Pancreas (tissue), 10 donors: Measurements from ENCODE around the gene SLC29A1. TPM values are rescaled to one million over a fixed set of nuclear protein-coding genes. Genes with fewer than 3 reads are reported as not detected.

Source experiments
- ATAC-seq, 4 donors: fragments of 200-7000 bp; cut with Tn5 transposase; one replicate each; pipeline versions ENCODE4 v1.8.0 to v1.9.1; 2020; ENCODE audit warnings: mild to moderate bottlenecking in 4 of 4, moderate library complexity in 4 of 4
- DNase-seq, 6 donors: peaks; one replicate each; pipeline ENCODE4 v3.0.0-alpha.2; 2020
- FAIRE-seq: peaks from 2 replicates; lab custom pipeline; 2012; peaks lifted over from hg19 to GRCh38; lab: Jason Lieb, UNC
- H3K27ac ChIP-seq, 4 donors: fragments of 200-600 bp; sonication (generic); 1 replicate in 3 of 4; 2 replicates in 1 of 4; pipeline versions ENCODE4 v1.5.0 to v1.8.0; 2020
- H3K27me3 ChIP-seq, 4 donors: fragments of 200-600 bp; one replicate each; pipeline ENCODE4 v1.8.0; 2021
- H3K36me3 ChIP-seq, 3 donors: fragments of 200-600 bp; sonication (generic) in 1 of 3; one replicate each; pipeline versions ENCODE4 v1.5.0 to v1.8.0; 2020 to 2021
- H3K4me1 ChIP-seq, 3 donors: fragments of 200-600 bp; one replicate each; pipeline ENCODE4 v1.8.0; 2021
- H3K4me3 ChIP-seq, 4 donors: fragments of 200-600 bp; sonication (generic) in 2 of 4; one replicate each; pipeline versions ENCODE4 v1.5.0 to v1.8.0; 2020 to 2021
- H3K9me3 ChIP-seq, 4 donors: fragments of 200-600 bp; one replicate each; pipeline ENCODE4 v1.8.0; 2021
- CTCF ChIP-seq, 4 donors: fragments of 200-600 bp; sonication (generic) in 3 of 4; IDR thresholded peaks; one replicate each; pipeline versions ENCODE4 v1.5.0 to v1.8.0; 2021; ENCODE audit warnings: antibody characterized with exemption in 4 of 4
- WGBS, 2 donors: extraction: QIAGEN DNeasy Blood & Tissue Kit; methylation state at CpG; one replicate each; pipeline ENCODE4 v1.1.7; 2013; 5-methylcytosine and 5-hydroxymethylcytosine counted together
- intact Hi-C, 3 donors: fragments of 100-400 bp; cut with DNase I; formaldehyde crosslinking; loops; one replicate each; pipeline versions ENCODE4 v1.11.1 to v1.14.2; 2022
- polyA plus RNA-seq, 2 donors: library from polyadenylated mRNA; stranded (reverse); fragments of 200-250 nt; gene quantifications; one replicate each; pipeline ENCODE4 v1.2.3, GENCODE V29; 2013
- total RNA-seq, 6 donors: library from RNA; stranded (reverse); fragmentation: NEBNext Ultra II Directional in 4 of 6; extraction: Animal tissue kit (Norgen Biotek cat#: 25700) in 4 of 6; gene quantifications; one replicate each; pipeline versions ENCODE4 v1.2.1 to v1.2.4, GENCODE V29; 2021 to 2023
- donor health status: healthy with polysubstance abuse.
- donor health status: DM: no; HTN: no; CAD: no; lungs with moderate emphysema.
- donor health status: DM: no; HTN: no; CAD: no.
- donor health status: control.
- donor health status: control.
- donor health status: Bipolar disorder and iron deficiency.
- donor health status: DM: yes; HTN: yes; CAD: no.
- donor health status: DM: no; HTN: no; CAD: no.
- donor health status: DM: no; HTN: no; CAD: no.
- donor health status: DM: yes; HTN: yes; CAD: no.

SLC29A1 gene
- total and polyA plus RNA-seq, 8 donors: 24.8 to 89.8 (median 44.4) TPM

GRCh38 chr6:44217332-44218143 is 5.9 kb upstream of the SLC29A1 start:
- ATAC-seq (peak; percentile 25 to 50 (median 36)), DNase-seq (peak; percentile 72 to 90 (median 82)), FAIRE-seq (no peak)
- Histone ChIP-seq H3K27me3 (no peaks in the 10 kb centered on the region), H3K9me3 (no peaks in the 10 kb centered on the region), H3K36me3 (no peaks in the 10 kb centered on the region), H3K4me1 (peaks cover 0 to 41% (median 23%) of the 10 kb centered on the region in 3 donors), H3K27ac (peak overlapping the region; percentile 75 to 94 (median 90)), H3K4me3 (peak overlapping the region in 1 of 4 donors; percentile 22)
- WGBS, 2 donors: 27 to 37% methylated on average over 16 of the region's 16 CpGs
- intact Hi-C loops: no loop called here
- TF ChIP-seq CTCF (IDR thresholded peaks at IDR 0.05): no peak

DNA sequence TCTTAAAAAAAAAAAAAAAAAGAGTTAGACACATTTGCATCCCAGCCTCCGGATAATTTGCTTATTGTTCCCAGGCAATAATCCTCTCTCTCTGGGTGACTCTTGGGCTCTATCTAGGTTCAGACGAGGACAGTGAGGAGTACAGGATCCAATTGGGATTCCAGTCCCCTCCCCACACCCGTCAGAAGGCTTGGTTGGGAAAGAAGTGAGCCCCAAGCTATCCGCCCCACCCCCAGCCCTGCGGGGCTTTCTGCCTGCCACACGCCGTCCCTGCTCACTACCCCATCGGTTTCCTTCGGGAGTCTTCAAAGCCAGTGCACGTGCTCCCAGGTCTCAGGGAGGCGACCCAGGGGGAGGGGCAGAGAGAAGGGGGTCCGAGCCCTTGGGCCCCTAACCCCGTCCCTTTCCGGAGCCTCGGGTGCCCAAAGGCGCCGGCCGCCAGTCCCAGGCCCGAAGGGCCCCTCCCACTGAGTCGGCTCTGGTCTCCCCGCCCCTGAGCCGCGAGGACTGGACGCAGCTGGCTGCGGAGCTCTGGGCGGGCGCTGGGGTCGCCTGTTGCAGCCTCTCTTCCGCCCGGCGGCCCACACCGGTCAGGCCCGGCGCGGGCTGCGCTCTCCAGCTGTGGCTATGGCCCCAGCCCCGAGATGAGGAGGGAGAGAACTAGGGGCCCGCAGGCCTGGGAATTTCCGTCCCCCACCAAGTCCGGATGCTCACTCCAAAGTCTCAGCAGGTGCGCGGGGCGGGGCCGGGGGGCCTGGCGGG is 4.2 kb upstream of the SLC29A1 start:
- DNase-seq (peak; percentile 78 to 93 (median 88)), FAIRE-seq (no peak), ATAC-seq (peak; percentile 53 to 72 (median 64))
- Histone ChIP-seq H3K4me3 (peak overlapping the region; percentile 30 to 60 (median 46)), H3K27me3 (no peaks in the 10 kb centered on the region), H3K36me3 (no peaks in the 10 kb centered on the region), H3K9me3 (no peaks in the 10 kb centered on the region), H3K4me1 (peaks cover 5 to 50% (median 27%) of the 10 kb centered on the region in 3 donors), H3K27ac (peak overlapping the region; percentile 89 to 94 (median 90))
- intact Hi-C loops: no loop called here
- 0 to 1% methylated on average over 44 to 45 of the region's 45 CpGs for WGBS, 2 donors
- TF ChIP-seq CTCF (IDR thresholded peaks at IDR 0.05): no peak

DNA sequence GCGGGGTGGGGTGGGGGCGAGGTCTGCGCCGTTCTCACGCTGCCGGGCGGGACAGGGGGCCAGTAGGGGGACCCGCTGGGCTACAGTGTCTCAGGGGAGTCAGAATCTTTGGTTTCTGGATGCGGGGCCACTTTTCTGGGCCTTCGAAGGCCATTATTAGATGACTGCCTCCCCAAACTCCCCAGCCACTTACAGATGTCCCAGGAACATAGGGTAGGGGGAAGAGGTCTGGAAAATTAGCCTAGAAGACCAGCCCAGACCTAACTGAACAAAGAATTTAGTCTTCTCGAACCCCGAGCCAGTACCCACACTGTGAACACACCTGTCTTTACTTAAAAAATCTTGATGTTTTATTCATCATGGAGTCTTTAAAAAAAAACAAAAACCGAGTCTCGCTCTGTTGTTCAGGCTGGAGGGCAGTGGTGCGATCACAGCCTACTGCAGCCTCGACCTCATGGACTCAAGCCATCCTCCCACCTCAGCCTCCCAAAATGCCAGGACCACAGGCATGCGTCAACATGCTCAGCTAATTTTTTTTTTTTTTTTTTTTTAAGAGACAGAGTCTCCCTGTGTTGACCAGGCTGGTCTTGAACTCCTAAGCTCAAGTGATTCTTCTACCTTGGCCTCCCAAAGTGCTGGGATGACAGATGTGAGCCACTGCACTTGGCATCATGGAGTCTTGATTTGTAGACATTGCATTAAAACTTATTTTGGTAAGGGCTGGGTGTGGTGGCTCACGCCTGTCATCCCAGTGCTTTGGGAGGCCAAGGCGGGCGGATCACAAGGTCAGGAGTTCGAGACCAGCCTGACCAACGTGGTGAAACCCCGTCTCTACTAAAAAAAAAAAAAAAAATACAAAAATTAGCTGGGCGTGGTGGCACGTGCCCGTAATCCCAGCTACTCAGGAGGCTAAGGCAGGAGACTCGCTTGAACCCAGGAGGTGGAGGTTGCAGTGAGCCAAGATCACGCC is 3.3 kb upstream of the SLC29A1 start:
- peaks cover 13 to 54% (median 31%) of the 10 kb centered on the region in 3 donors for H3K4me1 ChIP-seq
- H3K4me3 ChIP-seq: peak overlapping the region; percentile 30 to 60 (median 46)
- DNase-seq: no peak
- peak overlapping the region; percentile 89 to 94 (median 90) for H3K27ac ChIP-seq
- H3K36me3 ChIP-seq: no peaks in the 10 kb centered on the region
- 39 to 45% methylated on average over 27 to 28 of the region's 28 CpGs for WGBS, 2 donors
- ATAC-seq: no peak
- intact Hi-C loops: no loop called here
- no peak for FAIRE-seq
- no peak for TF ChIP-seq CTCF (IDR thresholded peaks at IDR 0.05)
- H3K9me3 ChIP-seq: no peaks in the 10 kb centered on the region
- H3K27me3 ChIP-seq: no peaks in the 10 kb centered on the region

DNA sequence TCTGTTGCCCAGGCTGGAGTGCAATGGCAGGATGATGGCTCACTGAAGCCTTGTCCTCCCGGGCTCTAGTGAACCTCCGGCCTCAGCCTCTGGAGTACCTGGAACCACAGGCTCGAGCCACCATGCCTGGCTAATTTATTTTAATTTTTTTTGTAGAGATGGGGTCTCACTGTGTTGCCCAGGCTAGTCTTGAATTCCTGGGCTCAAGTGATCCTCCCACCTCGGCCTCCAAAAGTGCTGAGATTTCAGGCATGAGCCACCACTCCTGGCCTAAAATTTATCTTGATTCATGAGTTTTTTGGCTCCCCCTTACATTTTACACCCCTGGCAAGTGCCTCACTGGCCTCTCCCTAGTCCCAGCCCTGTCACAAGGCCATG is 2.5 kb upstream of the SLC29A1 start:
- no peak for DNase-seq
- H3K27ac ChIP-seq: peak overlapping the region; percentile 89 to 94 (median 90)
- TF ChIP-seq CTCF (IDR thresholded peaks at IDR 0.05): no peak
- peak overlapping the region in 1 of 4 donors; percentile 58 for H3K4me3 ChIP-seq
- FAIRE-seq: no peak
- peaks cover 21 to 61% (median 36%) of the 10 kb centered on the region in 3 donors for H3K4me1 ChIP-seq
- H3K27me3 ChIP-seq: no peaks in the 10 kb centered on the region
- 57 to 61% methylated on average over 4 of the region's 4 CpGs for WGBS, 2 donors
- intact Hi-C loops: no loop called here
- H3K9me3 ChIP-seq: no peaks in the 10 kb centered on the region
- ATAC-seq: no peak
- H3K36me3 ChIP-seq: no peaks in the 10 kb centered on the region
